ENCODE data around the gene AK8.

The AK8 gene

DNA sequence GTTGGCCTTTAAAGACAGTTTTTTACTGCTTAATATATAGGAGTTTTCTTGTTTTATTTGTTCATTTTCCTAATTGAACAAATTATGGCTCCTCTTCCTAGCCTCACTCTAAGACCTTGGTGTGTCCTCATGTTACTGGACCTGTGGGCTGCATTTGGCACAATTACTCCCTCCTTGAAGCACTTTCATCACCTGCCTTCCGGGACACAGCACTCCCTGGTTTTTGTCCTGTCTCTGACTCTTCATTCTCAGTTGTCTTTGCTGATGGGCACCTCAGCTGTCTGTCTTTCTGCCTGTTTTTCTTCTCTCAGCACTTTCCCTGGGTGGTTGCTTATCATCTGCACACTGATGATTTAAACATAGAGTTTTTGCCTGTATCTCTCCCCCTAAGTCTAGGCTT is 194.2 kb downstream of the AK8 start:
- no peaks in the 10 kb centered on the region for H3K27me3 ChIP-seq
- TF ChIP-seq, protein P1, sequence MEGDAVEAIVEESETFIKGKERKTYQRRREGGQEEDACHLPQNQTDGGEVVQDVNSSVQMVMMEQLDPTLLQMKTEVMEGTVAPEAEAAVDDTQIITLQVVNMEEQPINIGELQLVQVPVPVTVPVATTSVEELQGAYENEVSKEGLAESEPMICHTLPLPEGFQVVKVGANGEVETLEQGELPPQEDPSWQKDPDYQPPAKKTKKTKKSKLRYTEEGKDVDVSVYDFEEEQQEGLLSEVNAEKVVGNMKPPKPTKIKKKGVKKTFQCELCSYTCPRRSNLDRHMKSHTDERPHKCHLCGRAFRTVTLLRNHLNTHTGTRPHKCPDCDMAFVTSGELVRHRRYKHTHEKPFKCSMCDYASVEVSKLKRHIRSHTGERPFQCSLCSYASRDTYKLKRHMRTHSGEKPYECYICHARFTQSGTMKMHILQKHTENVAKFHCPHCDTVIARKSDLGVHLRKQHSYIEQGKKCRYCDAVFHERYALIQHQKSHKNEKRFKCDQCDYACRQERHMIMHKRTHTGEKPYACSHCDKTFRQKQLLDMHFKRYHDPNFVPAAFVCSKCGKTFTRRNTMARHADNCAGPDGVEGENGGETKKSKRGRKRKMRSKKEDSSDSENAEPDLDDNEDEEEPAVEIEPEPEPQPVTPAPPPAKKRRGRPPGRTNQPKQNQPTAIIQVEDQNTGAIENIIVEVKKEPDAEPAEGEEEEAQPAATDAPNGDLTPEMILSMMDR (IDR thresholded peaks at IDR 0.05), result no peak
- no peak overlapping the region for H3K27ac ChIP-seq
- H3K4me3 ChIP-seq (ENCODE audit: low read depth in 1 of 2, low read length in 1 of 2), result no peak overlapping the region
- H3K9me3 ChIP-seq, result no peaks in the 10 kb centered on the region
- H3K36me3 ChIP-seq, result peaks cover 40% of the 10 kb centered on the region
- H3K4me1 ChIP-seq (ENCODE audit: control insufficient read depth in 1 of 2, insufficient read depth in 1 of 2, low read depth in 1 of 2, low read length in 1 of 2), result no peaks in the 10 kb centered on the region

DNA sequence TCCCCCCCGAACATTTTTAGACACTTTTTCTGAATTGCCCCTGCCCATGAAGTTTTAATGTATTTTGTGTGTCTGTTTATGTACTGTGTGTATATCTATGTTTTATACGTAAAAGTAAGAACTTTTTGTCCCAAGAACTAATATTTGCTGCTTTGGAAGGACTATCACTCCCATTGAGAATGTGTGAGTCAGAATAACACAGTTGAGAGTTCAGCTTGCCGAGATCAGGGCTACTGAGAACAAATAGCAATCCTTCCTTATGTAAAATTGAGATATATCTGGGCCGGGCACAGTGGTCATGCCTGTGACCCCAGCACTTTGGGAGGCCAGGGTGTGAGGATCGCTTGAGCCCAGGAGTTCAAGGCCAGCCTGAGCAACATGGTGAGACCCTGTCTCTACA is 196.5 kb downstream of the AK8 start:
- H3K27me3 ChIP-seq, result no peaks in the 10 kb centered on the region
- no peak overlapping the region for H3K27ac ChIP-seq
- peaks cover 34% of the 10 kb centered on the region for H3K36me3 ChIP-seq
- no peak overlapping the region for H3K4me3 ChIP-seq (ENCODE audit: low read depth in 1 of 2, low read length in 1 of 2)
- no peaks in the 10 kb centered on the region for H3K4me1 ChIP-seq (ENCODE audit: control insufficient read depth in 1 of 2, insufficient read depth in 1 of 2, low read depth in 1 of 2, low read length in 1 of 2)
- no peaks in the 10 kb centered on the region for H3K9me3 ChIP-seq
- TF ChIP-seq, protein P1 (IDR thresholded peaks at IDR 0.05), result no peak

DNA sequence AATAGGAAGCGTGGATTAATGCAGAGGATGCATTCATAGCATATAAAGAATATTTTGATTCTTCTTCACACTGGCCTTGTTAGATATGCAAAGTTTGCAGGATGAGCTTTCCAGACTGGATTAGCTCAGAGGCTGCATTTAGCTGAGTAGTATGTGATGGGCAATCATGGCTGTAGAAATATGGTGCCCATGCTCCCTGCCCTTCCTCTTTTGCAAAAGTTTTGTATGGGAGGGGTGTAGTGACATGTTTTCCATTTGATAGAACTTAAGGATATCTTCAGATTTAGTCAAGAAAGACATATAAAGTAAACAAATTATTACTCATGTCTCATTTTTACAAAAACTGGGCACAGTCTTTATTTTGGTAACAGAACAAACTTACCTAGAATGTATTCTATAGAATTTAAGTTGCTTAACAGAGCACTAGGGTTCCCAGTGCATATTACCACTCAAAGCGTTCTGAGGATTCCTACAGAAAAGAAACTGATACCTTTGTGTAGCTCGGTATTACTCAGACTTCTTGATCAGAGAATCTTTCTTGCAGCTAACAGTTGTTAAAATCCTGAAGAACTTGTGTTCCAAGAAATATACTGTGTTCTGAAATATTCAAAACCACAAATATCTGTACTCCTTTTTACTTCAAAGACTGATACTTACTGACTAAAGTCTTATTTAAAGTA is 198.0 kb downstream of the AK8 start:
- Histone ChIP-seq H3K4me1 (ENCODE audit: control insufficient read depth in 1 of 2, insufficient read depth in 1 of 2, low read depth in 1 of 2, low read length in 1 of 2) (no peaks in the 10 kb centered on the region), H3K9me3 (no peaks in the 10 kb centered on the region), H3K27ac (no peak overlapping the region), H3K4me3 (ENCODE audit: low read depth in 1 of 2, low read length in 1 of 2) (no peak overlapping the region), H3K27me3 (no peaks in the 10 kb centered on the region), H3K36me3 (peaks cover 29% of the 10 kb centered on the region)
- TF ChIP-seq, protein P1 (IDR thresholded peaks at IDR 0.05), result no peak

DNA sequence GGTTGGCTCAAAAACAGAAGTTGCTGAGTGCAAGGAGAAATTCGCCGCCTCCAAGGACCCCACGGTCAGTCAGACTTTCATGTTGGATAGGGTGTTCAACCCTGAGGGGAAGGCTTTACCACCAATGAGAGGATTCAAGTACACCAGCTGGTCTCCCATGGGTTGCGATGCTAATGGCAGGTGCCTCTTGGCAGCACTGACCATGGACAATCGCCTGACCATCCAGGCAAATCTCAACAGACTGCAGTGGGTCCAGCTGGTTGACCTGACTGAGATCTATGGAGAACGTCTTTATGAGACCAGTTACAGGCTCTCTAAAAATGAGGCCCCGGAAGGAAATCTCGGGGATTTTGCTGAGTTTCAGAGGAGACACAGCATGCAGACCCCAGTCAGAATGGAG is 200.1 kb downstream of the AK8 start:
- no peak overlapping the region for H3K27ac ChIP-seq
- no peaks in the 10 kb centered on the region for H3K4me1 ChIP-seq (ENCODE audit: control insufficient read depth in 1 of 2, insufficient read depth in 1 of 2, low read depth in 1 of 2, low read length in 1 of 2)
- TF ChIP-seq, protein P1 (IDR thresholded peaks at IDR 0.05), result no peak
- H3K4me3 ChIP-seq (ENCODE audit: low read depth in 1 of 2, low read length in 1 of 2), result no peak overlapping the region
- no peaks in the 10 kb centered on the region for H3K9me3 ChIP-seq
- no peaks in the 10 kb centered on the region for H3K27me3 ChIP-seq
- peaks cover 21% of the 10 kb centered on the region for H3K36me3 ChIP-seq
